CD4-positive, alpha-beta T cell (primary cell): ENCODE data around the gene KHK. TPM values are rescaled to one million over a fixed set of nuclear protein-coding genes. Genes with fewer than 3 reads are reported as not detected.

Experiments
- ATAC-seq: fragments of 200-7000 bp; cut with Tn5 transposase; one replicate; pipeline ENCODE4 v1.10.0; 2022; ENCODE audit warnings: mild to moderate bottlenecking; ENCODE audit not compliant: poor library complexity
- CTCF ChIA-PET: fragments of 350-600 bp; sonication (Branson Sonifier 250); formaldehyde crosslinking; loops from one replicate; lab custom pipeline; 2021; ENCODE audit warnings: antibody characterized with exemption, inconsistent platforms; lab: Charles Lee
- POLR2A ChIA-PET: fragments of 350-600 bp; sonication (Branson Sonifier 250); formaldehyde crosslinking; loops from one replicate; lab custom pipeline; 2021; ENCODE audit warnings: antibody characterized with exemption, inconsistent platforms; lab: Charles Lee
- DNase-seq, 14 experiments: peaks; one replicate each; pipeline ENCODE4 v3.0.0-alpha.2; 2013 to 2020; ENCODE audit warnings: mixed read lengths in 2 of 14
- H3K27ac ChIP-seq, 2 donors: one replicate each; pipeline versions ENCODE4 v1.5.1 to v1.7.0; 2013; ENCODE audit warnings: low read length in 2 of 2, low read depth in 1 of 2, mild to moderate bottlenecking in 1 of 2
- H3K27me3 ChIP-seq, 2 experiments: 1 replicate in 1 of 2; 2 replicates in 1 of 2; pipeline versions ENCODE4 v1.6.1 to v1.7.0; 2013; ENCODE audit warnings: low read length in 2 of 2, control low read depth in 1 of 2, mild to moderate bottlenecking in 1 of 2, moderate library complexity in 1 of 2; ENCODE audit not compliant: insufficient read depth in 2 of 2, control insufficient read depth in 1 of 2
- H3K36me3 ChIP-seq: one replicate; pipeline ENCODE4 v1.6.1; 2013; ENCODE audit warnings: low read length, control low read depth; ENCODE audit not compliant: insufficient read depth
- H3K4me1 ChIP-seq: one replicate; pipeline ENCODE4 v1.6.1; 2013; ENCODE audit warnings: low read length, control low read depth; ENCODE audit not compliant: insufficient read depth
- H3K4me3 ChIP-seq: one replicate; pipeline ENCODE4 v1.5.1; 2013; ENCODE audit warnings: mild to moderate bottlenecking, low read length, moderate library complexity
- H3K9me3 ChIP-seq, 2 experiments: 1 replicate in 1 of 2; 2 replicates in 1 of 2; pipeline versions ENCODE4 v1.6.1 to v1.7.0; 2013; ENCODE audit warnings: low read length in 2 of 2, mild to moderate bottlenecking in 2 of 2, control low read depth in 1 of 2, moderate library complexity in 1 of 2; ENCODE audit not compliant: control insufficient read depth in 1 of 2, insufficient read depth in 1 of 2
- H3K27ac Mint-ChIP-seq: one replicate; pipeline ENCODE4 v1.8.0; 2020; ENCODE audit warnings: mixed read lengths
- H3K27me3 Mint-ChIP-seq: one replicate; pipeline ENCODE4 v1.8.0; 2021; ENCODE audit warnings: mixed read lengths
- H3K36me3 Mint-ChIP-seq: one replicate; pipeline ENCODE4 v1.8.0; 2021; ENCODE audit warnings: low read depth, mixed read lengths
- H3K4me1 Mint-ChIP-seq: one replicate; pipeline ENCODE4 v1.8.0; 2021; ENCODE audit warnings: low read depth, mixed read lengths
- H3K4me3 Mint-ChIP-seq: one replicate; pipeline ENCODE4 v1.8.0; 2020; ENCODE audit warnings: mild to moderate bottlenecking, mixed read lengths
- H3K9me3 Mint-ChIP-seq: one replicate; pipeline ENCODE4 v1.8.0; 2020; ENCODE audit warnings: mixed read lengths
- CTCF ChIP-seq: fragments of 200-600 bp; IDR thresholded peaks from one replicate; pipeline ENCODE4 v1.8.0; 2022; ENCODE audit warnings: antibody characterized with exemption, mild to moderate bottlenecking
- intact Hi-C, 2 experiments: fragments of 100-400 bp; cut with DNase I in 1 of 2; cut with micrococcal nuclease in 1 of 2; formaldehyde crosslinking; loops; one replicate each; pipeline versions ENCODE4 v1.15.1 to v1.9.0; 2023 to 2025; cut with DNase I, micrococcal nuclease
- total RNA-seq, 174 experiments: library from RNA in 2 of 174; stranded (reverse) in 2 of 174; gene quantifications; one replicate each; pipeline ENCODE4 v1.2.3 and lab custom pipeline; 2021 to 2026

KHK gene
- total RNA-seq, 2 experiments from 2014 or later: 4.7 TPM

DNA sequence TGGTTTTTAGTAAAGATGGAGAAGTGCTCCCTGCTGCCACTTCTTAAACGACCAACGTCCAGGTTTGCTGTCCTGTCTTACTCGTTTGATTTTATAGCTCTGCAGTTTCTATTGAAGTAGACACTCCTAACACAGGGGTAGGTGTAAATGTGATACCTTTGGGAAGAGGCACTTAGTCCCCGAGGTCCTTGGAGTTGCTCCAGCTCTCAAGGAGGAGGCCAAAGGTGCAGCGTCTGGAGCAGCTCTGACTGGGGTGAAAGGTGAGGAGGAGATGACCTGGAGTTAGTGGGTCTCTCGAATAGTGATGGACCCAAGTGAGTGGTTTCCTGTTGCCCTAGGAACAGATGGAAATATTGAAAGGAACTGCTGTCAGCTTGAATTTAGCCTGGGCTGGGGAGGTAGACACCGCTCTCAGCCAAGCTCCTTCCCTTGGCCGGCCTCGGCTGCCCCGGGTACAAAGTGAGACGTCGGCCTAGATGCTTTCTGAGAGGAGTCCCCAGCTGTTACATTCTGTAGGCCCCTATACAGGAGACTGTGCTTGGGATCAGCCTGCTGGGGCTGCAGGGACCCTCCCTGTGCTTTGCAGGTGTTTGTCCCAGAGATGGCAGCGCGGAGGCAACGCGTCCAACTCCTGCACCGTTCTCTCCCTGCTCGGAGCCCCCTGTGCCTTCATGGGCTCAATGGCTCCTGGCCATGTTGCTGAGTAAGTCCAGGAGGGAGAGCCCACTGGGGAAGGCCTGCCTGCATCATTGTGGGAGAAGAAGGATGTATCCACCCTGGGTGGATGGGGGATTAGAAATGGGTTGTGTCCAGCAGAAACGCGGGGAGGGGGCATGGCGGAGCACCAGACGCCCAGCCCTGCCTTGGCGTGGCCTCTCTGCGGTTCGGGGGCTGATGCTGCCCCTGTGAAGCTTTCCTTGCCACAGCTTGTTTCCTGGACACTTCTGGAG, 5.4 kb downstream of the KHK start:
- Mint-ChIP-seq H3K27me3 (no peaks in the 10 kb centered on the region), H3K4me3 (no peak overlapping the region), H3K36me3 (no peaks in the 10 kb centered on the region), H3K9me3 (no peaks in the 10 kb centered on the region), H3K4me1 (peaks cover 24% of the 10 kb centered on the region), H3K27ac (no peak overlapping the region)
- DNase-seq (no peak), ATAC-seq (no peak)
- ChIA-PET POLR2A (interaction anchor here (1.0 to 1.8 kb wide), 2 partner anchors 10 to 21 kb away, joined by 3 to 5 read pairs; partner anchors contain the start of gene OST4), CTCF (no interaction called here)
- Histone ChIP-seq H3K9me3 (no peaks in the 10 kb centered on the region), H3K36me3 (no peaks in the 10 kb centered on the region), H3K27me3 (no peaks in the 10 kb centered on the region), H3K27ac (no peak overlapping the region), H3K4me1 (peaks cover 25% of the 10 kb centered on the region), H3K4me3 (no peak overlapping the region)
- TF ChIP-seq CTCF: no peak
- intact Hi-C loops: no loop called here

DNA sequence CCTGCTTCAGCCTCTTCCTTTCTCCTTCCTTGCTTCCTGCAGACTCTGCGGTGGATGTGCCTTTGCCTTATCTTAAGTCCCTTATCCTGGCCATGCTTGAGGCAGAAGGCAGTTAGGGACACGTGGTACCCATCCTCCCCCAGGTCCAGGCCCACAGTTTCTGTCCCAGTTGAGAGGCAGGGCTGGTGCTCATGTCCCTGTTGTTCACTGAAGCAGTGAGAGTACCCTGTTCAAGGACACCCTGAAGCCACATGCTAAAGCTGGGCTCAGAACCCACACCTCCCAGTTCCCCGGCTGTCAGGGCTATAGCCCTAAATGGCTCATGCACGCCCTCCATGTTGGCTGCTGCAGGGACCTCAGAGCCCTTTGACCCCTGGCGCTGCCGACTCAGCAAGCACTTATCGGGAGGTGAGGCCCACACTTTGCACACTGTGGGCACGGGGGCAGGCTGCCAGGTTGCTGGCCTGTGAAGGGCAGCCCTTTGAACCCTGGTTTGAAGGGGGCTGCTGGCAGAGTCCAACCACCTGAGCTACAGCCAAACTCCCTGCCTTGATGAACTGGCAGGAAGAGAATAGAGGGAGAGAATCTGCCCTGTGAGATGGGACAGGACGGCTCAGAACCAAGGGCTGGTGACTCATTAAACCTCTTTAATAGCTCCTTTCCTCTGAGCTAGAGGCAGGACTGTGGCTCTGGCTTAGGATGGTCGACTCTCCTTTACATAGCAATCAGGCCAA, 6.3 kb downstream of the KHK start:
- Mint-ChIP-seq H3K27ac (no peak overlapping the region), H3K36me3 (no peaks in the 10 kb centered on the region), H3K9me3 (no peaks in the 10 kb centered on the region), H3K27me3 (no peaks in the 10 kb centered on the region), H3K4me3 (no peak overlapping the region), H3K4me1 (peaks cover 16% of the 10 kb centered on the region)
- no peak for TF ChIP-seq CTCF
- Histone ChIP-seq H3K36me3 (no peaks in the 10 kb centered on the region), H3K27ac (no peak overlapping the region), H3K27me3 (no peaks in the 10 kb centered on the region), H3K4me3 (no peak overlapping the region), H3K4me1 (peaks cover 20% of the 10 kb centered on the region), H3K9me3 (no peaks in the 10 kb centered on the region)
- intact Hi-C loops: no loop called here
- CTCF ChIA-PET: no interaction called here
- ATAC-seq (no peak), DNase-seq (no peak)
- POLR2A ChIA-PET: no interaction called here

GRCh38 chr2:27093430-27094352, 7.1 kb downstream of the KHK start:
- Mint-ChIP-seq H3K4me1 (peaks cover 16% of the 10 kb centered on the region), H3K36me3 (peaks cover 2% of the 10 kb centered on the region), H3K27ac (no peak overlapping the region), H3K9me3 (no peaks in the 10 kb centered on the region), H3K4me3 (no peak overlapping the region), H3K27me3 (no peaks in the 10 kb centered on the region)
- DNase-seq (no peak), ATAC-seq (no peak)
- no peak overlapping the region for H3K27ac ChIP-seq
- no peak for TF ChIP-seq CTCF
- H3K9me3 ChIP-seq: no peaks in the 10 kb centered on the region
- no peaks in the 10 kb centered on the region for H3K36me3 ChIP-seq
- POLR2A ChIA-PET: no interaction called here
- no peaks in the 10 kb centered on the region for H3K27me3 ChIP-seq
- peaks cover 14% of the 10 kb centered on the region for H3K4me1 ChIP-seq
- intact Hi-C loops: no loop called here
- CTCF ChIA-PET: interaction anchor here (1.0 kb wide), 1 partner anchor 186 kb away, joined by 7 read pairs; no protein-coding TSS in a partner anchor
- H3K4me3 ChIP-seq: no peak overlapping the region
